Urinary bladder (tissue), 4 donors: ENCODE measurements around the gene PSMA5. TPM values are rescaled to one million over a fixed set of nuclear protein-coding genes. Genes with fewer than 3 reads are reported as not detected.
"Not testable (repeated sequence)": the region's sequence is repeated elsewhere in the genome, so short reads cannot be mapped to it uniquely, and the experiment has no call there.

Experiments used
- DNase-seq: peaks from one replicate; pipeline ENCODE4 v3.0.0-alpha.2; 2015; ENCODE audit errors: extremely low spot score
- H3K27ac ChIP-seq: one replicate; pipeline ENCODE4 v1.5.1; 2013; ENCODE audit warnings: low read depth, mild to moderate bottlenecking, moderate library complexity
- H3K36me3 ChIP-seq: one replicate; pipeline ENCODE4 v1.6.1; 2013; ENCODE audit warnings: mild to moderate bottlenecking, moderate library complexity; ENCODE audit not compliant: insufficient read depth
- H3K4me1 ChIP-seq: one replicate; pipeline ENCODE4 v1.6.1; 2013; ENCODE audit warnings: mild to moderate bottlenecking, moderate library complexity; ENCODE audit not compliant: insufficient read depth
- H3K4me3 ChIP-seq: one replicate; pipeline ENCODE4 v1.5.1; 2013; ENCODE audit warnings: low read depth, low read length
- WGBS: extraction: QIAGEN DNeasy Blood & Tissue Kit; methylation state at CpG from one replicate; pipeline ENCODE4 v1.1.7; 2013; 5-methylcytosine and 5-hydroxymethylcytosine counted together
- polyA plus RNA-seq: library from polyadenylated mRNA; stranded (reverse); fragments of 200-250 nt; gene quantifications from one replicate; pipeline ENCODE4 v1.2.3, GENCODE V29; 2013
- total RNA-seq: library from RNA; depleted of rRNA; stranded (reverse); fragments of >200 nt; gene quantifications from one replicate; pipeline ENCODE4 v1.2.3, GENCODE V29; 2014
- donor health status: healthy with polysubstance abuse.
- donor health status: healthy.

The PSMA5 gene
- 35.5 TPM for total RNA-seq
- polyA plus RNA-seq, result 53.5 TPM

GRCh38 chr1:109426281-109427170, at the start of gene PSMA5:
Gene PSMA5, minus strand, starts transcription at chr1:109426448. Its CDS starts 118 bp downstream, at chr1:109426330.
- WGBS, result under 1% methylated on average over 50 of the region's 50 CpGs
- DNase-seq, result peak; percentile 95
- peak within 1 kb of the TSS; percentile 73 for H3K4me3 ChIP-seq

DNA sequence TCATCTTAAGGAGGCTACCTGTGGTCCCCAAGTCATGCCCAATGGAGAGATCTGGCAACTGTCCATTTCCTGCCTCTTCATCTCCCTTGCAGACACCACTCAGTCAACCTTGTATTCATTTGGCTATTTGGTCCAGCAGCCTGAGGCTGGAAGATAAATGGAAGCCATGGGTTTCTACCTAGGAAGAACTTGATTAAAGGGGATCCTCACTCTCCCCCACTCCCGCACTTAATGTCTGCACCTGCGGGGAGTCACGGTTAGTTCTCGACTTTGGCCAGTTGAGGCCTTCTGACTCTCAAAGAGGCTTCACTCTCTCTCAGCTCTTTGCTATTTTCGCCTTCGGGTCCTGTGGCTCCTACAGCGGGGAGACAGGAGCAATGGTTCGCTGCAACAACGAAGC, 49.0 kb upstream of the PSMA5 start:
- no peak for DNase-seq
- 84% methylated on average over 9 of the region's 9 CpGs for WGBS
- Histone ChIP-seq H3K4me3 (no peak overlapping the region), H3K4me1 (no peaks in the 10 kb centered on the region), H3K36me3 (no peaks in the 10 kb centered on the region), H3K27ac (no peak overlapping the region)

More at GRCh38 chr1:109426281-109427170, at the start of gene PSMA5:
- H3K36me3 ChIP-seq, result no peaks in the 10 kb centered on the region
- peaks cover 1% of the 10 kb centered on the region for H3K4me1 ChIP-seq
- peak within 1 kb of the TSS; percentile 72 for H3K27ac ChIP-seq

DNA sequence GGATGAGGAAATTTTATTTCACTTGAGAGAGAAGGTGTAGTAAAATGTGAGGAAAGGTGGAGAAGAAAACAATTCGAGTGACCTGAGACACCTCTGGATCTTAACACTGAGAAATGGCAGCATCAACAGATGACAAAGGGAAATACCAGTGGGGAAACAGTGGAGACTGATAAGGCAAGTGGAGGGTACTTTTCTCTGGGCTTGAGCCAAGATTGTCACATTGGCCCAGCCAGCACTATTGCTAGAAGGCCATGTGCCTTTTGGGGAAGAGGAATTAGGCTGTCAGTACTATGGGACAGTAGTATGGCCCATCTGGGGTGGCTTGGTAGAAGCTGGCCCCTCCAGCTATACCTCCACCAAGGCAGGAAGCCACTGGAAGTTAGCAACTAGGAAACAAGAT, 48.4 kb upstream of the PSMA5 start:
- no peak for DNase-seq
- H3K4me1 ChIP-seq, result no peaks in the 10 kb centered on the region
- H3K27ac ChIP-seq, result no peak overlapping the region
- H3K36me3 ChIP-seq, result no peaks in the 10 kb centered on the region
- H3K4me3 ChIP-seq, result no peak overlapping the region
- WGBS, result 70% methylated on average over 1 of the region's 1 CpG

DNA sequence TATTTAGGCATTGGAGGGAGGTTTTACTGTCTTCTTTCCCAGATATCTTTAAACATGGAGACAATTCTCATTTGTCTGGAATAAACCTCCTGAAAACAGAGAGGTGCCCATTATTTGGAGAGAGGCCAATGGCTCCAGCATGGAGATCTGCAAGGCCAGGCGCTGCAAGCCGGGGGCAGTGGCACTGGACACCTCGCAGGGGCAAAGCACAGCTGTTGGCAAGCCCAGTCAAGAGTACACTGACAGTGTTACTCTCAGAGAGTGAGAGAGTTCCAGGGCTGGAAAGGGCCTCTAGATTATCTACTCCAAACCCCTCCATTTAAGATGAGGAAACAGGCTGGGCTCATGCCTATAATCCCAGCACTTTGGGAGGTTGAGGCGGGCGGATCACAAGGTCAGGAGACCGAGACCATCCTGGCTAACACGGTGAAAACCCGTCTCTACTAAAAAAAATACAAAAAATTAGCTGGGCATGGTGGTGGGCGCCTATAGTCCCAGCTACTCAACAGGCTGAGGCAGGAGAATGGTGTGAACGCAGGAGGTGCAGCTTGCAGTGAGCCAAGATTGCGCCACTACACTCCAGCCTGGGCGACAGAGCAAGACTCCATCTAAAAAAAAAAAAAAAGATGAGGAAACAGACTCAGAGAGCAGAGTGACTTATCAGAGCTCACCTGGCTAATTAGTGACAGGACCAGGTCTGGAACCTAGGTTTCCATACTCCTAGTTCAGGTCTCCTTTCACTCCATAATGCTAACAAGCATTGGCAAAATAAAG, 47.2 kb upstream of the PSMA5 start:
- not testable (repeated sequence) for H3K4me3 ChIP-seq, H3K36me3 ChIP-seq, H3K27ac ChIP-seq, H3K4me1 ChIP-seq, DNase-seq
- 87% methylated on average over 12 of the region's 12 CpGs for WGBS

DNA sequence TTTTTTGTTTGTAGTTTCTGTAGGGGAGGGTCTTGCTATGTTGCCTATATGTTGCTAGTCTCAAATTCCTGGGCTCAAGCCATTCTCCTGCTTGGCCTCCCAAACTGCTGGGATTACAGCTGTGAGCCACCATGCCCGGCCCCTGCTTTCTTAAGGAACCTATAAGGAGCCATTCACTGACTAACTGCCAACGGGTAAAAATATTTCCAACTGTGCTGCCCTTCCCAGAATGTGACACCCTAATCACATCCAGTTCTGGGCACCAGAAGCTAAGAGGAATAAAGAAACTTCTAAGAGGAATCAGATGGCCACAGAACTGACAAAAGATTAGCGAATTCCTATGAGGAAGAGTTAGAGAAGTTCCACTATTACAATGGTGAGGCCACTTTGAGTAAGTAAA, 46.5 kb upstream of the PSMA5 start:
- Histone ChIP-seq H3K4me1 (no peaks in the 10 kb centered on the region), H3K4me3 (no peak overlapping the region), H3K36me3 (no peaks in the 10 kb centered on the region), H3K27ac (no peak overlapping the region)
- 62% methylated on average over 3 of the region's 3 CpGs for WGBS
- no peak for DNase-seq

DNA sequence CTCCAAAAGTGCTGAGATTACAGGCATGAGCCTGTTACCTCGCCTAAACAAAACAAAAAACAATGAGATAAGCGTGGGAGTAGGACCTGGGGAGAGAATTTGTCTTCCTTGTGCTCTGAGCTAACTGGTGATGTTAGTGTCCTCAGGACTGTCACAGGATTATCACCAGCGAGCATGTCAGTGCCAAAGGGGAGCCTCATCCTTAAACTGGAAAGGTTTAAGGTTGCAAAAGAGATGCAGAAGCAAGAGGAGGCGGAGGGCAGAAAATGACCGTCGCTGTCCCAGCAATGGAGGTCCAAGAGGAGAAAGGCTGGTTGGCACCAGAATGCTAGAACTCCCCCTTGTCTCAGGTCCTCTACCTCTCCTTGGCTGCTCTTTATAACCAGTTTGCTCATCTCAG, 44.0 kb upstream of the PSMA5 start:
- H3K4me3 ChIP-seq, result no peak overlapping the region
- no peaks in the 10 kb centered on the region for H3K4me1 ChIP-seq
- WGBS, result 57% methylated on average over 6 of the region's 6 CpGs
- no peak overlapping the region for H3K27ac ChIP-seq
- no peak for DNase-seq
- no peaks in the 10 kb centered on the region for H3K36me3 ChIP-seq

- Histone ChIP-seq H3K4me3 (no peak overlapping the region), H3K4me1 (no peaks in the 10 kb centered on the region), H3K27ac (no peak overlapping the region), H3K36me3 (no peaks in the 10 kb centered on the region)
- DNase-seq, result no peak
- 28% methylated on average over 2 of the region's 2 CpGs for WGBS
Measured at GRCh38 chr1:109468903-109469302, 42.7 kb upstream of the PSMA5 start.

DNA sequence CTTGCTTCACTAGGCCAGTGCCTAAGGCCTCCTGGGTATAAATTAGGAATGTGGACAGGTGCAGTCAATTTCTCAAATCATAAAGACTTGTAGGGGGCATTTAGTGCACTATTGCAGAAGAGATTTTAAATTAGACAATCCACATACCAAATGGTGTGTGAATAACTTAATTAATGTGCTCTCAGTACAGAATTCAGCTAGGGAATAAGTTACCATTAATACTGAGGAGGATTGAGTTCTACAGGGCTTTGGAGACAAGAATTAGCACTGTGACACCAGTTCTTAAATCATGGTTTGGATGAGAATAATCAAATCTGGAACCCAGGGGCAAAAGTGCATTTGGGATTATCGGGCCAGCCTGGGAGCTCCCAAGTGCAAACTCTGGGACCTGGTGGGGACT, 41.8 kb upstream of the PSMA5 start:
- H3K4me3 ChIP-seq, result no peak overlapping the region
- H3K27ac ChIP-seq, result no peak overlapping the region
- DNase-seq, result no peak
- no peaks in the 10 kb centered on the region for H3K4me1 ChIP-seq
- 81% methylated on average over 1 of the region's 1 CpG for whole genome bisulfite sequencing
- H3K36me3 ChIP-seq, result no peaks in the 10 kb centered on the region

GRCh38 chr1:109467301-109467777, 41.1 kb upstream of the PSMA5 start:
- DNase-seq, result no peak
- no peak overlapping the region for H3K27ac ChIP-seq
- WGBS, result 19% methylated on average over 23 of the region's 23 CpGs
- peak overlapping the region; percentile 68 for H3K4me3 ChIP-seq
- no peaks in the 10 kb centered on the region for H3K4me1 ChIP-seq
- H3K36me3 ChIP-seq, result no peaks in the 10 kb centered on the region

DNA sequence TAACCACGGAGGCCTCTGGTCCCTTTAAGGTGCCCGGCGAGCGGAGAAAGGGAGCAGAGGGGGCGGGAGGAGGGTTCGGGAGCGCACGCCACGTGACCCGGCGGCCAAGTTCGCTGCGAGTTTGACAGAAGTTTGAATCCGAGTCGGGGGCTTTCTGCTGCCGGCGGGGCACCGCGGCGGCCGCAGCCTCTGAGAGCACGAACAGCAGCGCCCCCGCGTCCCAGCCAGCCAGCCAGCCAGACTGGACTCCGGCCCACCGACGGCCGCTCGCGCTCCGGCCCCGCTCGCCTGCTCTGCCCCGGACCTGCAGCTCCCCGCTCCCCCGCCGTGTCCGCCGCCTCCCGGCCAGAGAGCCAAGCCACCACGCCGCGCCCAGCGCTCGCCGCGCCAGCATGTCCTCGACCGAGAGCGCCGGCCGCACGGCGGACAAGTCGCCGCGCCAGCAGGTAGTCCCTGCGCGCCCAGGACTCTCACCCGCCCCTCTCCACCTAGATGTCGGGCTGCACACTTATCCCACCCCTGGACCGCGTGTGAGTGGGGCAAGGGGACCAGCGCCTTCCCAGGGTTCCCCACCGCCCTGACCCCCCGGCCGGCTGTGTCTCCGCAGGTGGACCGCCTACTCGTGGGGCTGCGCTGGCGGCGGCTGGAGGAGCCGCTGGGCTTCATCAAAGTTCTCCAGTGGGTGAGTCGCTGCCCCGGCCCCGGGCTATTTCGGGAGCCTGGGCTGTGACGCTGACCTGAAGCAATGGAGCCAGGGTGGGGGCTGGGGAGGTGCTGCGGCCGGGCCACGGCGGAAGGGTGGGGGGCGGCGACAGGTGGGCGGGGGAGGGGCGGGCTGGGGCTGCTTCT, 40.4 kb upstream of the PSMA5 start, which contains the start of gene SYPL2:
TSS of gene SYPL2 (plus strand) at position 95 of the 849 bp plus-strand sequence. CDS start at position 393, 298 bp downstream.
- WGBS, result under 1% methylated on average over 88 of the region's 88 CpGs
- no peak for DNase-seq
- peak within 1 kb of the TSS; percentile 68 for H3K4me3 ChIP-seq
- H3K27ac ChIP-seq, result no peak within 1 kb of the TSS
- H3K4me1 ChIP-seq, result no peaks in the 10 kb centered on the region
- no peaks in the 10 kb centered on the region for H3K36me3 ChIP-seq

DNA sequence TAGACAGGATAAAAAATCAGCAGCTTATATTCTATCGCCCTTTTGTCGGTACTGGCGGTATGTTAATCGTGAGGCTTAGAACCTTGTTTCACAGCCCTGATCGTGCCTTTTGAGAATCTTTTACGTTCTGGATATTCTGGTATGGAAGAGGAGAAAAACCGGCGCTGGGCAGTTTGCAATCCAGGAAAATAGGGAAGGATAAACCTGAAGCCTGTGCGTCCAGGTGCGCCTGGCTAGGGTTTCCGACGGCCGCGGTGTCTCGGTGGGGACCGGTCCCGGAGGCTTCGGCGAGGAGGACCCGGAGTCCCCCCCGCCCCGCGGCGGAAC, 39.8 kb upstream of the PSMA5 start:
- WGBS, result 4% methylated on average over 24 of the region's 24 CpGs
- no peak for DNase-seq
- no peaks in the 10 kb centered on the region for H3K4me1 ChIP-seq
- no peak overlapping the region for H3K27ac ChIP-seq
- H3K36me3 ChIP-seq, result no peaks in the 10 kb centered on the region
- H3K4me3 ChIP-seq, result peak overlapping the region; percentile 68

GRCh38 chr1:109457819-109458218, 31.6 kb upstream of the PSMA5 start:
- 86% methylated on average over 4 of the region's 4 CpGs for WGBS
- H3K36me3 ChIP-seq, result no peaks in the 10 kb centered on the region
- no peaks in the 10 kb centered on the region for H3K4me1 ChIP-seq
- no peak overlapping the region for H3K27ac ChIP-seq
- no peak overlapping the region for H3K4me3 ChIP-seq
- no peak for DNase-seq

GRCh38 chr1:109454497-109455133, 28.4 kb upstream of the PSMA5 start:
- Histone ChIP-seq H3K27ac (no peak overlapping the region), H3K4me1 (no peaks in the 10 kb centered on the region), H3K4me3 (no peak overlapping the region), H3K36me3 (no peaks in the 10 kb centered on the region)
- DNase-seq, result no peak
- 96% methylated on average over 1 of the region's 1 CpG for WGBS
